ENCODE measurements around the gene MUC21. TPM values are rescaled to one million over a fixed set of nuclear protein-coding genes. Genes with fewer than 3 reads are reported as not detected.

MUC21 gene
- total and polyA plus RNA-seq, 2 donors (not counting 3 experiments of a cell fraction or from before 2014, with no cell fraction given) = not detected

- H3K4me2 ChIP-seq (ENCODE audit: insufficient read depth, low read length) = no peak overlapping the region
- no TSS peak for BruUV-seq (replicated peaks)
- H2AFZ ChIP-seq (ENCODE audit: low read depth, low read length) = no peak overlapping the region
- no peak overlapping the region for H3K27ac ChIP-seq (ENCODE audit: insufficient read depth, low read depth, low read length)
- no peaks in the 10 kb centered on the region for H3K9me3 ChIP-seq (replicated peaks; ENCODE audit: control insufficient read depth, insufficient read depth, low read length)
- no peak overlapping the region for H3K9ac ChIP-seq (replicated peaks; ENCODE audit: extremely low read depth, insufficient read depth, low read length)
- CTCF ChIA-PET = interaction anchor here (0.7 to 1.7 kb wide), 2 partner anchors 30 to 90 kb away, joined by 3 read pairs; no protein-coding TSS in a partner anchor
- H4K20me1 ChIP-seq (replicated peaks; ENCODE audit: control insufficient read depth, extremely low read depth, insufficient read depth, low read length) = no peaks in the 10 kb centered on the region
- H3K4me3 ChIP-seq (replicated peaks in 1 of 3; ENCODE audit: insufficient read depth in 1 of 3, low read depth in 1 of 3, low read length in 3 of 3) = no peak overlapping the region
- no peaks in the 10 kb centered on the region for H3K9me1 ChIP-seq (replicated peaks; ENCODE audit: control insufficient read depth, extremely low read depth, insufficient read depth, low read length)
- FAIRE-seq (no peak), DNase-seq (ENCODE audit: low read depth, low spot score) (no peak)
- POLR2A ChIA-PET = no interaction called here
- dilution Hi-C loops (cut with MboI; ENCODE audit: extremely low pct_ligation_motif_present, low sequenced_read_pairs) = no loop called here
- no peaks in the 10 kb centered on the region for H3K27me3 ChIP-seq (ENCODE audit: control insufficient read depth in 2 of 2, insufficient read depth in 2 of 2, low read length in 2 of 2)
- H3K4me1 ChIP-seq (ENCODE audit: control insufficient read depth, extremely low read depth, insufficient read depth, low read length) = no peaks in the 10 kb centered on the region
- TF ChIP-seq POLR2AphosphoS5 (IDR thresholded peaks at IDR 0.05; ENCODE audit: insufficient read depth, low read depth, low read length) (no peak), CTCF (IDR thresholded peaks at IDR 0.05; ENCODE audit: extremely low read depth in 1 of 2, insufficient read depth in 1 of 2, low read depth in 1 of 2, low read length in 2 of 2) (no peak), MAX (IDR thresholded peaks at IDR 0.05; ENCODE audit: insufficient read depth, insufficient read length) (no peak), POLR2A (IDR thresholded peaks at IDR 0.05; ENCODE audit: low read depth, low read length) (no peak), JUN (IDR thresholded peaks at IDR 0.05; ENCODE audit: borderline replicate concordance, insufficient read depth, insufficient read length, low read depth) (no peak)
- H3K36me3 ChIP-seq (ENCODE audit: control insufficient read depth in 2 of 2, extremely low read depth in 1 of 2, insufficient read depth in 2 of 2, low read length in 2 of 2) = no peaks in the 10 kb centered on the region
- no peaks in the 10 kb centered on the region for H3K79me2 ChIP-seq (ENCODE audit: control insufficient read depth, insufficient read depth, low read length)
- intact Hi-C loops (cut with micrococcal nuclease) = no loop called here
These were observed 7.0 kb downstream of the MUC21 start for GRCh38 chr6:30990422-30991086.

- intact Hi-C loops (cut with micrococcal nuclease) = no loop called here
- H3K9me1 ChIP-seq (replicated peaks; ENCODE audit: control insufficient read depth, extremely low read depth, insufficient read depth, low read length) = no peaks in the 10 kb centered on the region
- H3K36me3 ChIP-seq (ENCODE audit: control insufficient read depth in 2 of 2, extremely low read depth in 1 of 2, insufficient read depth in 2 of 2, low read length in 2 of 2) = no peaks in the 10 kb centered on the region
- no peak overlapping the region for H3K4me3 ChIP-seq (replicated peaks in 1 of 3; ENCODE audit: insufficient read depth in 1 of 3, low read depth in 1 of 3, low read length in 3 of 3)
- H3K27me3 ChIP-seq (ENCODE audit: control insufficient read depth in 2 of 2, insufficient read depth in 2 of 2, low read length in 2 of 2) = no peaks in the 10 kb centered on the region
- H4K20me1 ChIP-seq (replicated peaks; ENCODE audit: control insufficient read depth, extremely low read depth, insufficient read depth, low read length) = no peaks in the 10 kb centered on the region
- BruUV-seq (replicated peaks) = no TSS peak
- CTCF ChIA-PET = no interaction called here
- no peak overlapping the region for H2AFZ ChIP-seq (ENCODE audit: low read depth, low read length)
- no peaks in the 10 kb centered on the region for H3K9me3 ChIP-seq (replicated peaks; ENCODE audit: control insufficient read depth, insufficient read depth, low read length)
- FAIRE-seq (no peak), DNase-seq (ENCODE audit: low read depth, low spot score) (no peak)
- H3K27ac ChIP-seq (ENCODE audit: insufficient read depth, low read depth, low read length) = no peak overlapping the region
- no peak overlapping the region for H3K4me2 ChIP-seq (ENCODE audit: insufficient read depth, low read length)
- no peak overlapping the region for H3K9ac ChIP-seq (replicated peaks; ENCODE audit: extremely low read depth, insufficient read depth, low read length)
- H3K79me2 ChIP-seq (ENCODE audit: control insufficient read depth, insufficient read depth, low read length) = no peaks in the 10 kb centered on the region
- H3K4me1 ChIP-seq (ENCODE audit: control insufficient read depth, extremely low read depth, insufficient read depth, low read length) = no peaks in the 10 kb centered on the region
- TF ChIP-seq FOS (IDR thresholded peaks at IDR 0.05; ENCODE audit: borderline replicate concordance, insufficient read depth, low read length) = no peak
- TF ChIP-seq JUN (IDR thresholded peaks at IDR 0.05; ENCODE audit: borderline replicate concordance, insufficient read depth, insufficient read length, low read depth) = no peak
- TF ChIP-seq POLR2AphosphoS5 (IDR thresholded peaks at IDR 0.05; ENCODE audit: insufficient read depth, low read depth, low read length) = no peak
- TF ChIP-seq EZH2 (IDR thresholded peaks at IDR 0.05; ENCODE audit: borderline replicate concordance, low read depth, low read length, severe bottlenecking) = no peak
- no peak for TF ChIP-seq POLR2A (IDR thresholded peaks at IDR 0.05; ENCODE audit: low read depth, low read length)
- TF ChIP-seq GATA2 (IDR thresholded peaks at IDR 0.05; ENCODE audit: insufficient read depth, insufficient read length, low read depth, low read length) = no peak
- no peak for TF ChIP-seq MYC (IDR thresholded peaks at IDR 0.05; ENCODE audit: low read depth, low read length)
- TF ChIP-seq CTCF (IDR thresholded peaks at IDR 0.05; ENCODE audit: extremely low read depth in 1 of 2, insufficient read depth in 1 of 2, low read depth in 1 of 2, low read length in 2 of 2) = no peak
- TF ChIP-seq MAX (IDR thresholded peaks at IDR 0.05; ENCODE audit: insufficient read depth, insufficient read length) = no peak
- POLR2A ChIA-PET = no interaction called here
- dilution Hi-C loops (cut with MboI; ENCODE audit: extremely low pct_ligation_motif_present, low sequenced_read_pairs) = no loop called here
These were observed 8.4 kb downstream of the MUC21 start for GRCh38 chr6:30991891-30992290.

All from endothelial cell of umbilical vein (primary cell).